ENCODE results near the gene C8G.

C8G gene

GRCh38 chr9:136900556-136900955 is 44.5 kb upstream of the C8G start:
- Histone ChIP-seq H3K4me1 (ENCODE audit: low read depth, poor library complexity, severe bottlenecking) (peaks cover 98% of the 10 kb centered on the region), H2AFZ (ENCODE audit: low read depth) (no peak overlapping the region), H3K36me3 (ENCODE audit: insufficient read depth) (peaks cover 11% of the 10 kb centered on the region; the same call in 1 of the 2 replicates), H3K4me3 (IDR thresholded peaks at IDR 0.05; ENCODE audit: insufficient read depth, low read depth, low read length) (no peak overlapping the region), H3K27ac (peak overlapping the region; percentile 99), H3K4me2 (peak overlapping the region; percentile 83), H3K79me2 (ENCODE audit: insufficient read depth, low read depth) (peaks cover 61% of the 10 kb centered on the region), H4K20me1 (ENCODE audit: insufficient read depth) (no peaks in the 10 kb centered on the region), H3K9ac (no peak overlapping the region), H3K27me3 (ENCODE audit: insufficient read depth, low read depth) (no peaks in the 10 kb centered on the region)
- TF ChIP-seq CTCF (conservative IDR thresholded peaks at IDR 0.05; ENCODE audit: low read depth, low read length), result no peak

- Histone ChIP-seq H3K4me2 (peak overlapping the region; percentile 83), H3K27me3 (ENCODE audit: insufficient read depth, low read depth) (no peaks in the 10 kb centered on the region), H2AFZ (ENCODE audit: low read depth) (no peak overlapping the region), H3K79me2 (ENCODE audit: insufficient read depth, low read depth) (peaks cover 60% of the 10 kb centered on the region), H3K9ac (peak overlapping the region; percentile 96; the same call in 1 of the 2 replicates), H3K4me3 (IDR thresholded peaks at IDR 0.05; ENCODE audit: insufficient read depth, low read depth, low read length) (no peak overlapping the region), H4K20me1 (ENCODE audit: insufficient read depth) (no peaks in the 10 kb centered on the region), H3K27ac (peak overlapping the region; percentile 99), H3K4me1 (ENCODE audit: low read depth, poor library complexity, severe bottlenecking) (peaks cover 94% of the 10 kb centered on the region), H3K36me3 (ENCODE audit: insufficient read depth) (peaks cover 11% of the 10 kb centered on the region; the same call in 1 of the 2 replicates)
- no peak for TF ChIP-seq CTCF (conservative IDR thresholded peaks at IDR 0.05; ENCODE audit: low read depth, low read length)
These were observed 44.0 kb upstream of the C8G start for GRCh38 chr9:136900988-136901515.

- peak overlapping the region; percentile 96 for H3K9ac ChIP-seq
- no peaks in the 10 kb centered on the region for H4K20me1 ChIP-seq (ENCODE audit: insufficient read depth)
- no peak for TF ChIP-seq CTCF (conservative IDR thresholded peaks at IDR 0.05; ENCODE audit: low read depth, low read length)
- H3K4me2 ChIP-seq, result peak overlapping the region; percentile 83
- H3K27me3 ChIP-seq (ENCODE audit: insufficient read depth, low read depth), result no peaks in the 10 kb centered on the region
- H3K4me1 ChIP-seq (ENCODE audit: low read depth, poor library complexity, severe bottlenecking), result peaks cover 88% of the 10 kb centered on the region
- peaks cover 11% of the 10 kb centered on the region; the same call in 1 of the 2 replicates for H3K36me3 ChIP-seq (ENCODE audit: insufficient read depth)
- H3K27ac ChIP-seq, result peak overlapping the region; percentile 99
- no peak overlapping the region for H3K4me3 ChIP-seq (IDR thresholded peaks at IDR 0.05; ENCODE audit: insufficient read depth, low read depth, low read length)
- H3K79me2 ChIP-seq (ENCODE audit: insufficient read depth, low read depth), result peaks cover 60% of the 10 kb centered on the region
- H2AFZ ChIP-seq (ENCODE audit: low read depth), result no peak overlapping the region
These were observed 43.4 kb upstream of the C8G start for GRCh38 chr9:136901516-136902258.

- peak overlapping the region; percentile 99 for H3K27ac ChIP-seq
- peaks cover 56% of the 10 kb centered on the region for H3K79me2 ChIP-seq (ENCODE audit: insufficient read depth, low read depth)
- peak overlapping the region; percentile 96 for H3K9ac ChIP-seq
- H3K36me3 ChIP-seq (ENCODE audit: insufficient read depth), result peaks cover 11% of the 10 kb centered on the region; the same call in 1 of the 2 replicates
- no peak for TF ChIP-seq CTCF (conservative IDR thresholded peaks at IDR 0.05; ENCODE audit: low read depth, low read length)
- H4K20me1 ChIP-seq (ENCODE audit: insufficient read depth), result no peaks in the 10 kb centered on the region
- H2AFZ ChIP-seq (ENCODE audit: low read depth), result no peak overlapping the region
- H3K4me2 ChIP-seq, result peak overlapping the region; percentile 83
- H3K4me3 ChIP-seq (IDR thresholded peaks at IDR 0.05; ENCODE audit: insufficient read depth, low read depth, low read length), result no peak overlapping the region
- no peaks in the 10 kb centered on the region for H3K27me3 ChIP-seq (ENCODE audit: insufficient read depth, low read depth)
- peaks cover 81% of the 10 kb centered on the region for H3K4me1 ChIP-seq (ENCODE audit: low read depth, poor library complexity, severe bottlenecking)
These were observed 42.7 kb upstream of the C8G start for GRCh38 chr9:136902259-136902821.
